D721Med (cell line): Measurements from ENCODE around the gene HOXA6.

ENCODE experiments used
- DNase-seq: peaks from one replicate; pipeline ENCODE4 v3.0.0; 2011; ENCODE audit warnings: low spot score; ENCODE audit not compliant: insufficient read length
- FAIRE-seq: peaks from 2 replicates; lab custom pipeline; 2011; peaks lifted over from hg19 to GRCh38; lab: Jason Lieb, UNC
- TF ChIP-seq, protein P1 (sequence below): IDR thresholded peaks from 2 replicates; pipeline ENCODE4 v1.5.1; 2012; ENCODE audit warnings: mild to moderate bottlenecking, control low read depth; ENCODE audit not compliant: insufficient read depth; ENCODE audit errors: missing control alignments

The HOXA6 gene

DNA sequence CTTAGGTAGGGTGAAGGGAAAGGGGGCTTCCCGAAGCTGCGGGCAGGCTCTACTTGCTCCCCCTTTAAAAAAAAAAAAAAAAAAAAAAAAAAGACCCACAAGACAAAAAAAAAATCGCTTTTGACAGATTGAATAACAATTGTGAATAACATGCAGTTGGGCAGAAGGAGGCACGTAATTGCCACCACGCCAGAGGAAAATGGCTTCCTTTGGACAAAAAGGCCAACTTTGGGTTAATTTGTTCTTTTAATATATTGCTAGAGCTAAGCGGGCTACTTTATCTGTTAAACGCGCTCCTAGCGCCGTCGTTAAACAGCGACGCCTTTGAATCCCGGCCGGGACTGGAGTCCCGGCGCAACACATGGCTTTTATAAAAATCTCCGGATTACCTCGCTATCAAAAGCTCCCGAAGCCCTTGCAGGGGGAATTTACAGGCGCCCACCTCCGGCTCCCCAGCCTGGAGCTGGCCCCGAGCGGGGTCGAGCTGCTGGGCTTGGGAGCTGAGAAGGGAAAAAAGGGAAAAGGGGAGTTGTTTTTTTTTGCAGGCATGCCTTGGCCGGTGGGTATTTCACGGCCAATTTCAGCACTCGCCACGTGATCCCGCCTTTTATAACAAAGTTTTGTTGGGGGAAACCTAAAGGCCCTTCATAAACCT is 36.2 kb upstream of the HOXA6 start:
- TF ChIP-seq, protein P1, sequence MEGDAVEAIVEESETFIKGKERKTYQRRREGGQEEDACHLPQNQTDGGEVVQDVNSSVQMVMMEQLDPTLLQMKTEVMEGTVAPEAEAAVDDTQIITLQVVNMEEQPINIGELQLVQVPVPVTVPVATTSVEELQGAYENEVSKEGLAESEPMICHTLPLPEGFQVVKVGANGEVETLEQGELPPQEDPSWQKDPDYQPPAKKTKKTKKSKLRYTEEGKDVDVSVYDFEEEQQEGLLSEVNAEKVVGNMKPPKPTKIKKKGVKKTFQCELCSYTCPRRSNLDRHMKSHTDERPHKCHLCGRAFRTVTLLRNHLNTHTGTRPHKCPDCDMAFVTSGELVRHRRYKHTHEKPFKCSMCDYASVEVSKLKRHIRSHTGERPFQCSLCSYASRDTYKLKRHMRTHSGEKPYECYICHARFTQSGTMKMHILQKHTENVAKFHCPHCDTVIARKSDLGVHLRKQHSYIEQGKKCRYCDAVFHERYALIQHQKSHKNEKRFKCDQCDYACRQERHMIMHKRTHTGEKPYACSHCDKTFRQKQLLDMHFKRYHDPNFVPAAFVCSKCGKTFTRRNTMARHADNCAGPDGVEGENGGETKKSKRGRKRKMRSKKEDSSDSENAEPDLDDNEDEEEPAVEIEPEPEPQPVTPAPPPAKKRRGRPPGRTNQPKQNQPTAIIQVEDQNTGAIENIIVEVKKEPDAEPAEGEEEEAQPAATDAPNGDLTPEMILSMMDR, result no peak
- no peak for FAIRE-seq
- no peak for DNase-seq

- FAIRE-seq (no peak), DNase-seq (no peak)
- TF ChIP-seq, protein P1, result no peak
These were observed 35.5 kb upstream of the HOXA6 start for GRCh38 chr7:27182861-27183681.

DNA sequence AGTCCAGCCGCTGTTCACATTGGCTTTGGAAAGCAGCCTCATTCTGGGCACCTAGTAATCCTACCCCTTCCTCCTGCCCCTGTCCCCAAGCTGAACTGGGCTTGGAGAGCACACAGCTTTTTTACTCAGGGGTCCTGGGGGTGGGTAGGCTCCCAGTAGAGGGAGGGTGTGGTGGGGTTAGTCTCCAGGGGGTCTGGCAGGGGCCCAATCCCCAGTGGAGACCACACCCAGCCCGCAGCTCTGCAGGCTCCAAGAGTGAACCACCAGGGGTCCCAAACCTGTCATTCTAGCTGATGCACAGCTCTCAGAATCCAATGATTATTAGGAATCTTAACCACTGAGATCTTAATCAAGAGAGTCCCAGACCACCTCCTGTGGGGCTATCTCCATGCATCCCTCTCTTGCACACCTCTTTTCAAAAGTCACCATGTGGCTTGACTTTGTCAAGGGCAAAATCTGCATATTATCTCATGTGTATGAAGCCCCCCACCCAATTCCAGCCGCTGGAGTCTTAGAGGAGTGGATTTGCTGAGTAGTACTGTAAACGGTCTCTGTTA is 34.8 kb upstream of the HOXA6 start:
- FAIRE-seq (no peak), DNase-seq (no peak)
- TF ChIP-seq, protein P1, result no peak

DNA sequence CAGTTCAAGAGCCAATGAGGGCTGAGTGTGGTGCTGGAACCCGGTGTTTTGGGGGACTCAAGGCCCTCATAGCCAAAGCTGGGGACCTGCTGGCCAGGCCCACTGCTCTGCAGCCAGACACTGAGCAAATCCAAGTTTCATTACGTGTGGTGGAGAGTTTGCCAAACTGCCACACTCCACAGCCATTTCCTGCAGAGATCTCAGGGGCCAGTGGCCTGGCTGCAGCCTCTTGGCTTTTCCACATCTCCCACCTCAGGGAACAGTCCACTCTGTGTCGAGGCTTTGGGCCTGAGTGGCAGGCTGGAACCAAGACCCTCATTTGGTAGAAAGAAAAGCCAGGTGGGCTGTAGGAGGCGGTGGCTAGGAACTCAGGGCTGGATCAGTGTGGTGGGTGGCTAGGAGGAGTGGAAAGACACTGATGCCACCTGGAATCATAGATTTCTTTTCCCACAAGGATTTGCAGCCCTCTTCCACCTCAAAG is 34.3 kb upstream of the HOXA6 start:
- DNase-seq, result no peak
- TF ChIP-seq, protein P1, result no peak
- FAIRE-seq, result no peak

- TF ChIP-seq, protein P1, result no peak
- DNase-seq, result no peak
- no peak for FAIRE-seq
These were observed 33.2 kb upstream of the HOXA6 start for GRCh38 chr7:27180431-27181420.
